NCI-H748 (cell line): Measurements from ENCODE around the gene ARHGEF6.
"Not testable (repeated sequence)": the region's sequence is repeated elsewhere in the genome, so short reads cannot be mapped to it uniquely, and the experiment has no call there.

Experiments
- DNase-seq: peaks from one replicate; lab custom pipeline; 2025; ENCODE audit not compliant: unreplicated experiment; lab: John Stamatoyannopoulos, UW

The ARHGEF6 gene

GRCh38 chrX:136780763-136781162 lies at the start of gene ARHGEF6:
TSS of gene ARHGEF6 (minus strand) at chrX:136780932. CDS start at chrX:136780882, 50 bp downstream.
- no peak for DNase-seq

GRCh38 chrX:136829413-136829812 lies 48.7 kb upstream of the ARHGEF6 start:
- no peak for DNase-seq

GRCh38 chrX:136828830-136829229 lies 48.1 kb upstream of the ARHGEF6 start:
- DNase-seq = no peak

- DNase-seq = peak; percentile 75
Observed at GRCh38 chrX:136827026-136827425, 46.3 kb upstream of the ARHGEF6 start.

- DNase-seq = no peak
Observed at GRCh38 chrX:136825771-136826170, 45.0 kb upstream of the ARHGEF6 start.

GRCh38 chrX:136823175-136823574 lies 42.4 kb upstream of the ARHGEF6 start:
- no peak for DNase-seq

- no peak for DNase-seq
Observed at GRCh38 chrX:136822337-136823095, 41.8 kb upstream of the ARHGEF6 start.

GRCh38 chrX:136819756-136820155 lies 39.0 kb upstream of the ARHGEF6 start:
- not testable (repeated sequence) for DNase-seq

GRCh38 chrX:136819031-136819703 lies 38.4 kb upstream of the ARHGEF6 start:
- DNase-seq = no peak

GRCh38 chrX:136816975-136817374 lies 36.2 kb upstream of the ARHGEF6 start:
- no peak for DNase-seq

- DNase-seq = no peak
Observed at GRCh38 chrX:136814847-136815750, 34.4 kb upstream of the ARHGEF6 start.

GRCh38 chrX:136812286-136812685 lies 31.6 kb upstream of the ARHGEF6 start:
- no peak for DNase-seq

GRCh38 chrX:136810493-136810892 lies 29.8 kb upstream of the ARHGEF6 start:
- no peak for DNase-seq

- no peak for DNase-seq
Observed at GRCh38 chrX:136806891-136807410, 26.2 kb upstream of the ARHGEF6 start.

GRCh38 chrX:136802515-136802914 lies 21.8 kb upstream of the ARHGEF6 start:
- DNase-seq = no peak

GRCh38 chrX:136797787-136798186 lies 17.1 kb upstream of the ARHGEF6 start:
- DNase-seq = no peak

GRCh38 chrX:136795132-136795531 lies 14.4 kb upstream of the ARHGEF6 start:
- not testable (repeated sequence) for DNase-seq

- DNase-seq = not testable (repeated sequence)
Observed at GRCh38 chrX:136794660-136795059, 13.9 kb upstream of the ARHGEF6 start.

GRCh38 chrX:136794080-136794479 lies 13.3 kb upstream of the ARHGEF6 start:
- peak; percentile 55 for DNase-seq

- no peak for DNase-seq
Observed at GRCh38 chrX:136789856-136790255, 9.1 kb upstream of the ARHGEF6 start.

GRCh38 chrX:136784231-136784630 lies 3.5 kb upstream of the ARHGEF6 start:
- no peak for DNase-seq
